GM21423 (cell line): ENCODE data around the gene CRYBG2.
"Not testable (repeated sequence)": the region's sequence is repeated elsewhere in the genome, so short reads cannot be mapped to it uniquely, and the experiment has no call there.

ENCODE experiments used
- ATAC-seq: cut with Tn5 transposase; IDR thresholded peaks from one replicate; pipeline ENCODE4 v1.9.1; 2021; ENCODE audit warnings: mild to moderate bottlenecking, moderate library complexity; ENCODE audit not compliant: unreplicated experiment

Gene CRYBG2

DNA sequence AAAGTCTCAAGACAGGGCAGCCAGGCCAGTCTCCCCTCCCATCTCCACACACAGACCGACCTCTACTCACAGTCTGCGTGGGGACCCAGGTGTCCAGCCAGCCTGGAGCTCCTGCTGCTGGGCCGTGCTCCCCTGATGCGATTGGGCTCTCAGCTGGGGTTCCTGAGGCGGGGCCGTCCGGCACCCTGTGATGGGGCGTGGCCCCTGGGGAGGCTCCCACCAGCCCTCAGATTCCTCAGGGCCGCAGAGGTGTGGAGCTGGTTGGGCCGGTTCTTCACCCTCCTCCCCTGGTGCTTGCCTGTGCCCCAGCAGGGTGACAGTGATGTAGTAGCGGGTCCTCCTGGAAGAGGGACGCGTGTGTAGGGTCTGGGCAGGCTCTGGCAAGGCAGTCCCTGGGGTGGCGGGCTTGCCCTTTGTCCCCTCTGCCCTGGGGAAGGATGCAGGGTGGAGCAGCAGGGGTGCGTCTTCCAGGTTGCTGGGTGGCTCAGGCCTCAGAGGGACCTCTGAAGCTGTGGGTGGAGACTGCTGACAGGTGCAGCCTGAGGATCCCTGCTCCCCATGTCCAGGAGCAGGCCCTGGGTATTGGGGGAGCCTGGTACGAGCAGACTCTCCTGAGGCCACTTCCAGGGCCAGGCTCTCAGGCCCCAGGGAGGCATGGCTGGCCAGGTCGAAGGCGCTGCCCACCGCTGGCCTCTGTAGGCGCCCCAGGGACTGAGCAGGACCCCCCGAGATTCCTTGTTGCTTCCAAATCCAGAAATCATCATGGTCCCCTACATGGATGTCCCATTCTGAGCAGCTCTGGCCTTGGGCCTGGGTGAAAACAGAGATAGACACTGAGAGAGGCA lies at the start of gene CRYBG2:
CRYBG2 (minus strand) TSS at position 155 of the 845 bp plus-strand sequence. CDS start 7,473 bp downstream, outside the sequence.
- ATAC-seq: no peak

DNA sequence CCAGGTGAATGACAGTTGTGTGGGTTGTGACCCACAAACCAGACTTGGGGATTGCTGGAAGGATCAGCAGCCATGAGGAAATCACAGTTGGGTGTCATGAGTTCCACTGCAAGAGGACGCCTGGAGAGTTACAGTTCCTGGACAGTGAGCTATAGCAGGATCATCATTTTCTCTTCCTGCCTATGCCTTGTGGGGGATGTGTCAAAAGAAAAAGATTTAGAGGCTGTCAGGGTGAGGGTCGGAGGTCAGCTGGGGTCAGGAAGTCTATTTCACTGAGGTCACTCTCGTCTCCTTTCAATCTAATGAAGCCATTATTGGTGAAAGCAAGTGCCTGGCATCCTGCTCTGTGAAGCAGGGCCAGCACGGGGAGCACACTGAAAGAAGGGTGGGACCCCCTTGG lies 49.7 kb upstream of the CRYBG2 start:
- ATAC-seq: no peak

- ATAC-seq: no peak
These were observed 48.0 kb upstream of the CRYBG2 start for GRCh38 chr1:26401891-26402290.

GRCh38 chr1:26399034-26399433 lies 45.1 kb upstream of the CRYBG2 start:
- no peak for ATAC-seq

- ATAC-seq: no peak
These were observed 41.8 kb upstream of the CRYBG2 start for GRCh38 chr1:26395754-26396153.

GRCh38 chr1:26391450-26391849 lies 37.5 kb upstream of the CRYBG2 start:
- ATAC-seq: no peak

GRCh38 chr1:26389604-26390247 lies 35.8 kb upstream of the CRYBG2 start:
- no peak for ATAC-seq

- ATAC-seq: no peak
These were observed 35.0 kb upstream of the CRYBG2 start for GRCh38 chr1:26388791-26389445.

GRCh38 chr1:26387447-26387846 lies 33.5 kb upstream of the CRYBG2 start:
- ATAC-seq: no peak

GRCh38 chr1:26385063-26385462 lies 31.1 kb upstream of the CRYBG2 start:
- not testable (repeated sequence) for ATAC-seq

GRCh38 chr1:26384076-26384475 lies 30.1 kb upstream of the CRYBG2 start:
- no peak for ATAC-seq

GRCh38 chr1:26378879-26379251 lies 24.9 kb upstream of the CRYBG2 start:
- ATAC-seq: no peak

GRCh38 chr1:26378088-26378878 lies 24.4 kb upstream of the CRYBG2 start:
- ATAC-seq: peak; percentile 89

DNA sequence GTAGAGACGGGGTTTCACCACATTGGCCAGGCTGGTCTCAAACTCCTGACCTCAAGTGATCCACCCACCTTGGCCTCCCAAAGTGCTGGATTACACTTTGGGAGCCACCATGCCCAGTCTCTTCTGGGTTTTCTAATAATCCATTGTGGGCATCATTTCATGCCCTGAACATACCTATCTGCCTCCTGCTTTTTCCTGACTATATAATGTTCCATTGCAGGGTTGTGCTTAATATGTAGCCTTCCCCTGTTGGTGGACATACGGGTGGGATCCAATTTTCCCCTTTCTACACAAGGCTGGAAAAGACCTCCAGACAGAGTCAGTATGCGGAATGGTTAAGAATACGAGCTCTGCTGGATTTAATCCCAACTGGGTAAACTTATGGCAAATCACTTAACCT lies 22.1 kb upstream of the CRYBG2 start:
- no peak for ATAC-seq

- no peak for ATAC-seq
These were observed 21.2 kb upstream of the CRYBG2 start for GRCh38 chr1:26375081-26375480.

GRCh38 chr1:26374361-26374760 lies 20.4 kb upstream of the CRYBG2 start:
- not testable (repeated sequence) for ATAC-seq

- no peak for ATAC-seq
These were observed 19.9 kb upstream of the CRYBG2 start for GRCh38 chr1:26373789-26374188.

GRCh38 chr1:26373281-26373680 lies 19.4 kb upstream of the CRYBG2 start:
- ATAC-seq: no peak

- ATAC-seq: not testable (repeated sequence)
These were observed 18.7 kb upstream of the CRYBG2 start, which contains the start of gene ZNF683 for GRCh38 chr1:26372611-26373010. ZNF683 (minus strand) TSS chr1:26372750; CDS start chr1:26368571, 4,179 bp downstream.

DNA sequence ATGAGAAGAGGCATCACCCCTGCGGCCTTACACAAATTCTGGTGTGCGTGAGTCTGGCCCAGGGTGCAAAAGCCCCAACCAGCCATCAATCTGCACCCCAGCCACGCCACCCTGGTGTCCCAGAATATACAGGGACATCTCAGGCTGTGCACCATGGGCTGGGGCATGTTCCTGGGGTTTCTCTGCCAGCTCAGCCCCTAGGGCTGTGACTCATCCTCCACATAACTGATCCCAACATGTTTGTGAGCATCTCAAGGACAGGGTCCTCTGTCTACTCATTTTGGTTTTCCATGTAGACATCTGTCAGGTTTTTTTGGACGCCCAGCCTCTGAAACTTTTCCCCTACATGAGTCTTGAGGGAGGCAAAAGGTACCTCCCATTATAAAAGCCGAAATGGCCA lies 18.1 kb upstream of the CRYBG2 start:
- ATAC-seq: no peak
